HCT116 (cell line): ENCODE results near the gene GDF2. TPM values are rescaled to one million over a fixed set of nuclear protein-coding genes. Genes with fewer than 3 reads are reported as not detected.

Experiments
- ATAC-seq: fragments of 200-7000 bp; cut with Tn5 transposase; 2 replicates; pipeline ENCODE4 v1.9.1; 2020; ENCODE audit warnings: mild to moderate bottlenecking, moderate library complexity
- BruUV-seq: library from RNA; stranded (reverse); fragments of 400-500 nt; replicated peaks from 2 replicates; lab custom pipeline; 2021; lab: Mats Ljungman, UMichigan
- CTCF ChIA-PET: fragments of 300-600 bp; sonication (Branson Sonifier 250); formaldehyde crosslinking; loops from one replicate; lab custom pipeline; 2021; ENCODE audit warnings: antibody characterized with exemption; lab: Charles Lee
- POLR2A ChIA-PET: fragments of 300-600, 350-600 bp; sonication (Branson Sonifier 250); formaldehyde crosslinking; loops from one replicate; lab custom pipeline; 2021; ENCODE audit warnings: antibody characterized with exemption; lab: Charles Lee
- RAD21 ChIA-PET, 2 experiments: fragments of 300-600 bp; sonication (Branson Sonifier 250); formaldehyde crosslinking; loops; one replicate each; lab custom pipeline; 2023; ENCODE audit warnings: low total read pairs in 2 of 2; ENCODE audit not compliant: uncharacterized antibody in 2 of 2, unreplicated experiment in 2 of 2, low non-redundant PET in 1 of 2; lab: Charles Lee
- DNase-seq: peaks from one replicate; pipeline ENCODE4 v3.0.0-alpha.2; 2010; ENCODE audit warnings: low read depth, low spot score
- H2AFZ ChIP-seq: fragments of 200-600 bp; shearing (Covaris generic), sonication (generic); 2 replicates; pipeline ENCODE4 v1.6.1; 2017; ENCODE audit warnings: low read depth, mixed run types, mixed read lengths, antibody characterized with exemption, low read length; ENCODE audit not compliant: poor library complexity, severe bottlenecking
- H3K27ac ChIP-seq: 2 replicates; pipeline ENCODE4 v1.5.1; 2012; ENCODE audit warnings: low read depth, low read length
- H3K27me3 ChIP-seq: fragments of 200-600 bp; sonication (generic); 2 replicates; pipeline ENCODE4 v1.6.1; 2016; ENCODE audit warnings: mixed run types, low read length, mixed read lengths; ENCODE audit not compliant: insufficient read depth
- H3K36me3 ChIP-seq, 2 experiments: fragments of 200-500 bp in 1 of 2; fragments of 200-600 bp in 1 of 2; sonication (Bioruptor generic) in 1 of 2; sonication (generic) in 1 of 2; 2 replicates each; pipeline versions ENCODE4 v1.5.1 to v1.6.1; 2014 to 2016; ENCODE audit warnings: low read length in 2 of 2, inconsistent platforms in 1 of 2, mixed read lengths in 1 of 2, mixed run types in 1 of 2; ENCODE audit not compliant: insufficient read depth in 2 of 2, control insufficient read depth in 1 of 2
- H3K4me1 ChIP-seq, 2 experiments: fragments of 200-600 bp in 1 of 2; sonication (generic) in 1 of 2; 2 replicates each; pipeline versions ENCODE4 v1.5.1 to v1.6.1; 2012 to 2017; ENCODE audit warnings: low read length in 2 of 2, inconsistent platforms in 1 of 2, mild to moderate bottlenecking in 1 of 2, mixed read lengths in 1 of 2, mixed run types in 1 of 2, moderate library complexity in 1 of 2; ENCODE audit not compliant: insufficient read depth in 2 of 2, control insufficient read depth in 1 of 2
- H3K4me2 ChIP-seq: fragments of 200-600 bp; sonication (generic); 2 replicates; pipeline ENCODE4 v1.6.1; 2017; ENCODE audit warnings: mixed run types, low read length, mixed read lengths
- H3K4me3 ChIP-seq, 2 experiments: fragments of 200-600 bp in 1 of 2; sonication (generic) in 1 of 2; replicated peaks in 1 of 2; 2 replicates each; pipeline ENCODE4 v1.5.1; 2011 to 2016; ENCODE audit warnings: low read length in 2 of 2, control low read depth in 1 of 2, low read depth in 1 of 2, mild to moderate bottlenecking in 1 of 2, mixed read lengths in 1 of 2, mixed run types in 1 of 2
- H3K79me2 ChIP-seq: fragments of 200-600 bp; sonication (generic); 2 replicates; pipeline ENCODE4 v1.6.1; 2017; ENCODE audit warnings: mild to moderate bottlenecking, mixed run types, low read length, moderate library complexity, mixed read lengths; ENCODE audit not compliant: insufficient read depth
- H3K9ac ChIP-seq: fragments of 200-600 bp; sonication (generic); 2 replicates; pipeline ENCODE4 v1.6.1; 2016; ENCODE audit warnings: low read length, mixed read lengths
- H3K9me2 ChIP-seq: fragments of 200-600 bp; sonication (generic), shearing (Covaris generic); 2 replicates; pipeline ENCODE4 v1.6.1; 2017; ENCODE audit warnings: mixed run types, mild to moderate bottlenecking, moderate library complexity; ENCODE audit not compliant: insufficient read depth
- H3K9me3 ChIP-seq, 2 experiments: fragments of 200-500 bp in 1 of 2; fragments of 200-600 bp in 1 of 2; sonication (Bioruptor generic) in 1 of 2; sonication (generic) in 1 of 2; 2 replicates each; pipeline ENCODE4 v1.6.1; 2014 to 2017; ENCODE audit warnings: low read length in 2 of 2, mixed read lengths in 2 of 2, inconsistent platforms in 1 of 2, low read depth in 1 of 2, mild to moderate bottlenecking in 1 of 2, mixed run types in 1 of 2, moderate library complexity in 1 of 2; ENCODE audit not compliant: control insufficient read depth in 1 of 2, insufficient read depth in 1 of 2
- H4K20me1 ChIP-seq: fragments of 200-600 bp; sonication (generic), shearing (Covaris generic); 2 replicates; pipeline ENCODE4 v1.6.1; 2017; ENCODE audit warnings: mixed run types, mild to moderate bottlenecking, moderate library complexity; ENCODE audit not compliant: insufficient read depth
- ATF3 ChIP-seq: IDR thresholded peaks from 2 replicates; pipeline ENCODE4 v1.6.1; 2012
- CBX3 ChIP-seq: IDR thresholded peaks from 2 replicates; pipeline ENCODE4 v1.6.1; 2012; ENCODE audit warnings: low read depth
- ELF1 ChIP-seq: IDR thresholded peaks from 2 replicates; pipeline ENCODE4 v1.6.1; 2012; ENCODE audit warnings: low read depth, borderline replicate concordance
- EZH2 ChIP-seq: fragments of 200-600 bp; sonication (generic); IDR thresholded peaks from 2 replicates; pipeline ENCODE4 v1.6.1; 2017; ENCODE audit warnings: antibody characterized with exemption, mixed run types
- JUND ChIP-seq: IDR thresholded peaks from 2 replicates; pipeline ENCODE4 v1.6.1; 2012
- REST ChIP-seq: IDR thresholded peaks from 2 replicates; pipeline ENCODE4 v1.6.1; 2012; ENCODE audit warnings: low read depth
- SRF ChIP-seq: IDR thresholded peaks from 2 replicates; pipeline ENCODE4 v1.6.1; 2012; ENCODE audit warnings: low read depth
- TCF7L2 ChIP-seq: IDR thresholded peaks from 2 replicates; pipeline ENCODE4 v1.7.0; 2011; ENCODE audit warnings: borderline replicate concordance, inconsistent platforms; ENCODE audit not compliant: insufficient read depth, insufficient read length; ENCODE audit errors: extremely low read depth
- ZBTB33 ChIP-seq: IDR thresholded peaks from 2 replicates; pipeline ENCODE4 v1.6.1; 2011; ENCODE audit warnings: mild to moderate bottlenecking, low read length, moderate library complexity; ENCODE audit not compliant: insufficient replicate concordance; ENCODE audit errors: extremely low read depth
- ZNF274 ChIP-seq: fragments of 200-500 bp; sonication (Bioruptor generic); IDR thresholded peaks from 2 replicates; pipeline ENCODE4 v1.6.1; 2014; ENCODE audit warnings: mild to moderate bottlenecking, low read depth, low read length, inconsistent platforms
- intact Hi-C: fragments of 100-400 bp; cut with micrococcal nuclease; formaldehyde crosslinking; loops from 2 replicates; pipeline ENCODE4 v1.10.0; 2022
- total RNA-seq: library from RNA; stranded (reverse); gene quantifications from one replicate; pipeline ENCODE4 v1.2.1, GENCODE V29; 2021; ENCODE audit not compliant: unreplicated experiment

The GDF2 gene
- total RNA-seq, 1 experiment from 2014 or later = not detected

GRCh38 chr10:47295411-47295810, 26.8 kb upstream of the GDF2 start:
- Histone ChIP-seq H3K9me3 (no peaks in the 10 kb centered on the region), H3K4me3 (no peak overlapping the region), H3K27me3 (0 out of 2 replicates have a peak, but pooled peaks cover 6% of the 10 kb centered on the region), H4K20me1 (no peaks in the 10 kb centered on the region)
- CTCF ChIA-PET = no interaction called here
- DNase-seq = no peak
- POLR2A ChIA-PET = no interaction called here
- ATAC-seq = no peak
- TF ChIP-seq ATF3 (no peak), REST (no peak), TCF7L2 (no peak), JUND (no peak), ELF1 (no peak), CBX3 (no peak), ZNF274 (no peak), EZH2 (no peak), SRF (no peak), ZBTB33 (no peak)
- TF ChIP-seq, all 23 proteins: peak for 0
- no TSS peak for BruUV-seq
- H3K9ac ChIP-seq = no peak overlapping the region
- intact Hi-C loops = no loop called here
- no peak overlapping the region for H3K27ac ChIP-seq
- H3K4me2 ChIP-seq = no peak overlapping the region
- H3K4me1 ChIP-seq = no peaks in the 10 kb centered on the region
- no peaks in the 10 kb centered on the region for H3K79me2 ChIP-seq
- no peaks in the 10 kb centered on the region for H3K36me3 ChIP-seq
- RAD21 ChIA-PET = no interaction called here
- no peak overlapping the region for H2AFZ ChIP-seq
- no peaks in the 10 kb centered on the region for H3K9me2 ChIP-seq
